HEK293 (cell line): Measurements from ENCODE around the gene SORL1.

Experiments
- CTCF ChIP-seq: fragments of 450-650 bp; formaldehyde crosslinking; IDR thresholded peaks from 2 replicates; pipeline ENCODE4 v1.5.1; 2016; ENCODE audit warnings: missing biosample characterization, missing genetic modification characterization
- FEZF1 ChIP-seq: fragments of 450-650 bp; formaldehyde crosslinking; IDR thresholded peaks from 2 replicates; pipeline ENCODE4 v1.5.1; 2016; ENCODE audit warnings: missing biosample characterization, missing genetic modification characterization
- RBAK ChIP-seq: fragments of 450-650 bp; formaldehyde crosslinking; IDR thresholded peaks from 2 replicates; pipeline ENCODE4 v1.5.1; 2016; ENCODE audit warnings: missing biosample characterization, missing genetic modification characterization
- ZBTB10 ChIP-seq: fragments of 450-650 bp; formaldehyde crosslinking; IDR thresholded peaks from 2 replicates; pipeline ENCODE4 v1.5.1; 2016; ENCODE audit warnings: missing biosample characterization, missing genetic modification characterization
- ZBTB21 ChIP-seq: fragments of 450-650 bp; formaldehyde crosslinking; IDR thresholded peaks from 2 replicates; pipeline ENCODE4 v1.5.1; 2017; ENCODE audit warnings: missing biosample characterization, missing genetic modification characterization
- ZBTB44 ChIP-seq: fragments of 450-650 bp; IDR thresholded peaks from 2 replicates; pipeline ENCODE4 v1.5.1; 2018; ENCODE audit warnings: missing biosample characterization, mild to moderate bottlenecking, missing genetic modification characterization
- ZFP37 ChIP-seq: fragments of 450-650 bp; formaldehyde crosslinking; IDR thresholded peaks from 2 replicates; pipeline ENCODE4 v1.5.1; 2016; ENCODE audit warnings: missing biosample characterization, missing genetic modification characterization
- ZNF302 ChIP-seq: fragments of 450-650 bp; formaldehyde crosslinking; IDR thresholded peaks from 2 replicates; pipeline ENCODE4 v1.5.1; 2016; ENCODE audit warnings: missing biosample characterization, missing genetic modification characterization, low read depth
- ZNF449 ChIP-seq: fragments of 450-650 bp; formaldehyde crosslinking; IDR thresholded peaks from 2 replicates; pipeline ENCODE4 v1.5.1; 2017; ENCODE audit warnings: missing biosample characterization, mild to moderate bottlenecking, missing genetic modification characterization, moderate library complexity
- ZNF529 ChIP-seq: fragments of 450-650 bp; formaldehyde crosslinking; IDR thresholded peaks from 2 replicates; pipeline ENCODE4 v1.5.1; 2017; ENCODE audit warnings: missing genetic modification characterization, missing biosample characterization; ENCODE audit not compliant: insufficient replicate concordance
- ZNF558 ChIP-seq: fragments of 450-650 bp; formaldehyde crosslinking; IDR thresholded peaks from 2 replicates; pipeline ENCODE4 v1.5.1; 2016; ENCODE audit warnings: missing biosample characterization, missing genetic modification characterization
- ZNF561 ChIP-seq: fragments of 450-650 bp; IDR thresholded peaks from 2 replicates; pipeline ENCODE4 v1.5.1; 2018; ENCODE audit warnings: missing biosample characterization, missing genetic modification characterization, borderline replicate concordance
- ZNF623 ChIP-seq: fragments of 450-650 bp; formaldehyde crosslinking; IDR thresholded peaks from 2 replicates; pipeline ENCODE4 v1.5.1; 2016; ENCODE audit warnings: missing biosample characterization, missing genetic modification characterization
- ZNF76 ChIP-seq: fragments of 450-650 bp; formaldehyde crosslinking; IDR thresholded peaks from 2 replicates; pipeline ENCODE4; 2016; ENCODE audit warnings: low read depth, missing biosample characterization, missing genetic modification characterization, borderline replicate concordance

GRCh38 chr11:121510438-121510837 lies 58.3 kb downstream of the SORL1 start:
- no peak for TF ChIP-seq ZNF302
- no peak for TF ChIP-seq ZNF623 (tag by site-specific recombination)
- no peak for TF ChIP-seq ZNF561 (tag by site-specific recombination)
- no peak for TF ChIP-seq ZNF558 (tag by site-specific recombination)
- TF ChIP-seq ZBTB21 (tag by site-specific recombination), result no peak
- TF ChIP-seq ZFP37 (tag by site-specific recombination), result no peak
- TF ChIP-seq CTCF, result no peak
- no peak for TF ChIP-seq ZNF76 (tag by site-specific recombination)
- no peak for TF ChIP-seq ZNF529 (tag by site-specific recombination)
- TF ChIP-seq ZBTB44 (tag by site-specific recombination), result no peak
- no peak for TF ChIP-seq ZBTB10 (tag by site-specific recombination)
- TF ChIP-seq ZNF449 (tag by site-specific recombination), result no peak
- no peak for TF ChIP-seq FEZF1
- TF ChIP-seq RBAK, result no peak
